OCI-LY3 (cell line): ENCODE measurements around the gene XK.

Experiments used
- H2AFZ ChIP-seq: fragments of 200-600, 300-600 bp; shearing (Covaris generic); 2 replicates; pipeline ENCODE4 v1.6.0; 2014; ENCODE audit warnings: antibody characterized with exemption, low read depth, low read length
- H3K27ac ChIP-seq: fragments of 200-600, 300-600 bp; sonication (generic); 2 replicates; pipeline ENCODE4 v1.5.1; 2014; ENCODE audit warnings: mild to moderate bottlenecking, low read length, moderate library complexity, mixed read lengths
- H3K27me3 ChIP-seq: fragments of 200-600, 300-600 bp; sonication (generic); 2 replicates; pipeline ENCODE4 v1.6.1; 2014; ENCODE audit warnings: low read depth, low read length, mixed read lengths
- H3K36me3 ChIP-seq: fragments of 200-600, 300-600 bp; sonication (generic); replicated peaks from 2 replicates; pipeline ENCODE3; 2014; ENCODE audit warnings: low read depth, low read length, mixed read lengths
- H3K4me1 ChIP-seq: fragments of 300-600, 200-600 bp; sonication (generic); 2 replicates; pipeline ENCODE4 v1.6.1; 2014; ENCODE audit warnings: low read length, mixed read lengths
- H3K4me2 ChIP-seq: fragments of 200-600, 300-600 bp; sonication (generic); 2 replicates; pipeline ENCODE4 v1.6.1; 2014; ENCODE audit warnings: low read length, mixed read lengths
- H3K4me3 ChIP-seq: fragments of 300-600, 200-600 bp; sonication (generic); 2 replicates; pipeline ENCODE4 v1.5.1; 2014; ENCODE audit warnings: antibody characterized with exemption, mild to moderate bottlenecking, low read length, moderate library complexity
- H3K79me2 ChIP-seq: fragments of 300-600, 200-600 bp; shearing (Covaris generic); 2 replicates; pipeline ENCODE4 v1.6.1; 2014; ENCODE audit warnings: mild to moderate bottlenecking, low read length, mixed read lengths
- H3K9ac ChIP-seq: fragments of 300-600, 200-600 bp; shearing (Covaris generic); 2 replicates; pipeline ENCODE4 v1.6.0; 2014; ENCODE audit warnings: mild to moderate bottlenecking, low read length, moderate library complexity
- H3K9me3 ChIP-seq: fragments of 200-600, 300-600 bp; shearing (Covaris generic); 2 replicates; pipeline ENCODE4 v1.6.1; 2014; ENCODE audit warnings: low read length, mixed read lengths; ENCODE audit not compliant: insufficient read depth
- H4K20me1 ChIP-seq: fragments of 200-600, 300-600 bp; sonication (generic); 2 replicates; pipeline ENCODE4 v1.6.1; 2016; ENCODE audit warnings: low read length, mixed read lengths; ENCODE audit not compliant: insufficient read depth
- EZH2phosphoT487 ChIP-seq: fragments of 200-600 bp; shearing (Covaris generic); IDR thresholded peaks from 2 replicates; pipeline ENCODE4 v1.6.1; 2018; ENCODE audit warnings: antibody characterized with exemption, mixed run types, low read depth
- TF ChIP-seq, protein P1 (sequence below): fragments of 200-600, 300-600 bp; sonication (generic); IDR thresholded peaks from 2 replicates; pipeline ENCODE4 v1.5.1; 2014; ENCODE audit warnings: antibody characterized with exemption, low read length, low read depth

Gene XK

DNA sequence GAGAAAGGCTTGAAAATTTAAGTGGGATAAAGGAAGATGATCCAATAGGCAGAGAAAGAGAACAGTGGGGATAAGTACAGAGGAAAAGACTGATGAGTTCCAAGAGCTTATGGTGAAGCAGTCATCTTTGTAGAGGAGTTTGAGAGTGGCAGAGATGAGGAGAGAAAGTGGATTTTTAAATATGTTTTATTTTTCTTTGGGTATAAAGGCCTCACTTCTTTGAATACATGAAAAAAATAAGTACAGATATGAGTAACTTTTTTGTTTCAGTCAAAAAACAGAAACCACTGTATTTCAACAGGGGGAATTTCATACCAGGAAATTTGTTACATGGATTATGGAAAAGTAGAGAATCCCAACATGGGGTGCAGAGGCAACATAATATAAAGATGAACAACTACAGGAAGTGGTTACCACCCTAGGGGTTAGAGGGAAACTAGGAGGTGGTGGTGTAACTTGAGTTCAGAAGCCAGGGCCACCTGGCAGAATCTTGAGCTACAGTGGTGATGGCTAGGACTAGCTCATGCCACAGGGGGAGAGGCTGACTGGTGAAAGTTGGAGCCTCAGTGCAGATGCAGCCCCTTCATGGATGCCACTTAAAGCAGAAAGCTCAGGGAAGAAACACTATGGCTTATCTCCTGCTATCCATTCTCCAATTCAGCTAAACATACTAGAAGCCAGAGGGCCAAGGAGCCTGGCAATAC, 90.8 kb downstream of the XK start:
- peak overlapping the region; percentile 57 for H3K4me3 ChIP-seq
- H3K4me1 ChIP-seq = peaks cover 41% of the 10 kb centered on the region
- H3K27ac ChIP-seq = peak overlapping the region; percentile 98
- peaks cover 8% of the 10 kb centered on the region for H3K36me3 ChIP-seq
- H3K27me3 ChIP-seq = no peaks in the 10 kb centered on the region
- H3K79me2 ChIP-seq = peaks cover 21% of the 10 kb centered on the region
- TF ChIP-seq EZH2phosphoT487 = no peak
- TF ChIP-seq, protein P1, sequence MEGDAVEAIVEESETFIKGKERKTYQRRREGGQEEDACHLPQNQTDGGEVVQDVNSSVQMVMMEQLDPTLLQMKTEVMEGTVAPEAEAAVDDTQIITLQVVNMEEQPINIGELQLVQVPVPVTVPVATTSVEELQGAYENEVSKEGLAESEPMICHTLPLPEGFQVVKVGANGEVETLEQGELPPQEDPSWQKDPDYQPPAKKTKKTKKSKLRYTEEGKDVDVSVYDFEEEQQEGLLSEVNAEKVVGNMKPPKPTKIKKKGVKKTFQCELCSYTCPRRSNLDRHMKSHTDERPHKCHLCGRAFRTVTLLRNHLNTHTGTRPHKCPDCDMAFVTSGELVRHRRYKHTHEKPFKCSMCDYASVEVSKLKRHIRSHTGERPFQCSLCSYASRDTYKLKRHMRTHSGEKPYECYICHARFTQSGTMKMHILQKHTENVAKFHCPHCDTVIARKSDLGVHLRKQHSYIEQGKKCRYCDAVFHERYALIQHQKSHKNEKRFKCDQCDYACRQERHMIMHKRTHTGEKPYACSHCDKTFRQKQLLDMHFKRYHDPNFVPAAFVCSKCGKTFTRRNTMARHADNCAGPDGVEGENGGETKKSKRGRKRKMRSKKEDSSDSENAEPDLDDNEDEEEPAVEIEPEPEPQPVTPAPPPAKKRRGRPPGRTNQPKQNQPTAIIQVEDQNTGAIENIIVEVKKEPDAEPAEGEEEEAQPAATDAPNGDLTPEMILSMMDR = no peak
- no peaks in the 10 kb centered on the region for H3K9me3 ChIP-seq
- peak overlapping the region; percentile 68 for H3K4me2 ChIP-seq
- H4K20me1 ChIP-seq = no peaks in the 10 kb centered on the region
- no peak overlapping the region for H2AFZ ChIP-seq
- H3K9ac ChIP-seq = peak overlapping the region; percentile 77

DNA sequence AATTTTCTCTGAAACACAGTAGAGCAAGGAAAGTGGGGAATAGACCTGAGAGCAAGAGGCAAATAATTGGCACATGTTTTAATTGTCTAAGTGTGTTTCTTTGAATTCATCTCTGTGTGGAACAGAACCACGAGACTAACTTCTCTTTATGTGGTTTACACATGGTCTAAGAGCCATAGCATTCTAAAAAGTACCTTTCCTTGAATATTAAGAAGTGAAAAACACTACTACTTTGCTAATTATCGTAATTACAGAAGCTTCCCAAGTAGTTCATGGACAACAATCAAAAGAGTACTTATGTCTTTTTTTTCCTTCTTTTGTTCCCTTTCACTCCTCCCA, 91.4 kb downstream of the XK start:
- H3K27me3 ChIP-seq = no peaks in the 10 kb centered on the region
- H3K36me3 ChIP-seq = peaks cover 13% of the 10 kb centered on the region
- no peaks in the 10 kb centered on the region for H3K9me3 ChIP-seq
- peaks cover 46% of the 10 kb centered on the region for H3K4me1 ChIP-seq
- no peaks in the 10 kb centered on the region for H4K20me1 ChIP-seq
- no peak for TF ChIP-seq EZH2phosphoT487
- TF ChIP-seq, protein P1 = no peak
- H3K9ac ChIP-seq = peak overlapping the region; percentile 77
- peak overlapping the region; percentile 98 for H3K27ac ChIP-seq
- H3K4me2 ChIP-seq = peak overlapping the region; percentile 68
- H3K79me2 ChIP-seq = peaks cover 26% of the 10 kb centered on the region
- H3K4me3 ChIP-seq = peak overlapping the region; percentile 31; the same call in 1 of the 2 replicates
- H2AFZ ChIP-seq = no peak overlapping the region

DNA sequence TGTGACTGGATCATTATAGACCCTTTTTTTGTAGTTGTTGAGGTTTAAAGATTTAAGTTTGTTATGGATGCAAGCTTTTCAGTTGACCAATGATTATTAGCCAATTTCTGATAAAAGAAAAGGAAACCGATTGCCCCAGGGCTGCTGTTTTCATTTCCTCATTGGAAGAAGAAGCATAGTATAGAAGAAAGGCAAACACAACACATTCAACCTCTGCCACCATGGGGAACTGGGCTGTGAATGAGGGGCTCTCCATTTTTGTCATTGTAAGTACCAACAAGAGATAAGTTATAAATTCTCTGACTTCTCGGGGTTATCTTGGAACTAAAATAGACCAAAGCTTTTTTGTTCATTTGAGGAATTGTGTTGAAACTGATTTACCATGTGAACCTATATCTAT, 94.3 kb downstream of the XK start, which contains the start of gene CYBB:
CYBB (plus strand) TSS at position 203 of the 400 bp plus-strand sequence; CDS start at position 222, 19 bp downstream.
- peak within 1 kb of the TSS; percentile 87 for H3K27ac ChIP-seq
- peaks cover 35% of the 10 kb centered on the region for H3K36me3 ChIP-seq
- peak within 1 kb of the TSS; percentile 95 for H3K4me3 ChIP-seq
- no peaks in the 10 kb centered on the region for H3K27me3 ChIP-seq
- peaks cover 74% of the 10 kb centered on the region for H3K4me1 ChIP-seq
- H2AFZ ChIP-seq = 0 out of 2 replicates have a peak within 1 kb of the TSS, but pooled peaks have one; percentile 15
- peaks cover 55% of the 10 kb centered on the region for H3K79me2 ChIP-seq
- no peak for TF ChIP-seq EZH2phosphoT487
- TF ChIP-seq, protein P1 = no peak
- H3K4me2 ChIP-seq = peak within 1 kb of the TSS; percentile 88
- no peaks in the 10 kb centered on the region for H4K20me1 ChIP-seq
- no peaks in the 10 kb centered on the region for H3K9me3 ChIP-seq
- peak within 1 kb of the TSS; percentile 97 for H3K9ac ChIP-seq

DNA sequence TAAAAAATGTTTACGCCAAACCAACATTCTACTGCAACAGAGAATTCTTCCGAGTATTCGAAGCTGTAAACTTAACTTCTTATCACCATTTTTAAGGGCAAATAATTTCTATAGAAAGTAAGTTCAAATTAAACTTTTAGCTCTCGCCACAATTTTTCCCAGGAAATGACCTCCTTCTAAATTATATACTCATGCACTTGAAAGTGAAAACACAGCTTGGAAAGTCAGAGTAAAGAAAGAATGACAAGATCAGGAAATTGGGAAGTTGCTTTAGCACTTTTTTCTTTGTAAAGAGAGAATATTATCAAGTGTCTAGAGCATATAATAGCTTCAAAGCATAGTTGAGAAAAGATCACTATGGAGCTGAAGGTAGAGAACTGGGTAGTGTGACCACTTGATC, 95.5 kb downstream of the XK start:
- peak overlapping the region; percentile 95 for H3K4me3 ChIP-seq
- no peak for TF ChIP-seq EZH2phosphoT487
- TF ChIP-seq, protein P1 = no peak
- H3K4me2 ChIP-seq = peak overlapping the region; percentile 87
- no peaks in the 10 kb centered on the region for H4K20me1 ChIP-seq
- H3K4me1 ChIP-seq = peaks cover 74% of the 10 kb centered on the region
- H3K27me3 ChIP-seq = no peaks in the 10 kb centered on the region
- H3K9ac ChIP-seq = peak overlapping the region; percentile 97
- no peak overlapping the region for H2AFZ ChIP-seq
- H3K9me3 ChIP-seq = no peaks in the 10 kb centered on the region
- peaks cover 44% of the 10 kb centered on the region for H3K36me3 ChIP-seq
- H3K27ac ChIP-seq = peak overlapping the region; percentile 87
- H3K79me2 ChIP-seq = peaks cover 60% of the 10 kb centered on the region
